HG03175 (cell line): Measurements from ENCODE around the gene CRTAP.
"Not testable (repeated sequence)": the region's sequence is repeated elsewhere in the genome, so short reads cannot be mapped to it uniquely, and the experiment has no call there.

Experiments
- ATAC-seq: cut with Tn5 transposase; IDR thresholded peaks from one replicate; pipeline ENCODE4 v1.9.1; 2021; ENCODE audit warnings: mild to moderate bottlenecking, moderate library complexity; ENCODE audit not compliant: unreplicated experiment

CRTAP gene

GRCh38 chr3:33113772-33114621 lies at the start of gene CRTAP:
Gene CRTAP, plus strand, starts transcription at chr3:33114014. Its CDS starts 64 bp downstream, at chr3:33114078.
- ATAC-seq: peak; percentile 84

GRCh38 chr3:33064929-33065328 lies 48.9 kb upstream of the CRTAP start:
- ATAC-seq: no peak

- ATAC-seq: no peak
Observed at GRCh38 chr3:33067484-33067883, 46.3 kb upstream of the CRTAP start.

GRCh38 chr3:33069862-33070261 lies 44.0 kb upstream of the CRTAP start:
- not testable (repeated sequence) for ATAC-seq

GRCh38 chr3:33071181-33071580 lies 42.6 kb upstream of the CRTAP start:
- ATAC-seq: no peak

- no peak for ATAC-seq
Observed at GRCh38 chr3:33071946-33072345, 41.9 kb upstream of the CRTAP start.

- ATAC-seq: peak; percentile 78
Observed at GRCh38 chr3:33074217-33075067, 39.4 kb upstream of the CRTAP start.

GRCh38 chr3:33075995-33076394 lies 37.8 kb upstream of the CRTAP start:
- no peak for ATAC-seq

GRCh38 chr3:33076952-33077351 lies 36.9 kb upstream of the CRTAP start:
- ATAC-seq: no peak

GRCh38 chr3:33077976-33078375 lies 35.8 kb upstream of the CRTAP start:
- no peak for ATAC-seq

GRCh38 chr3:33079813-33080212 lies 34.0 kb upstream of the CRTAP start:
- ATAC-seq: not testable (repeated sequence)

GRCh38 chr3:33081812-33082211 lies 32.0 kb upstream of the CRTAP start:
- ATAC-seq: no peak

- no peak for ATAC-seq
Observed at GRCh38 chr3:33083958-33084357, 29.9 kb upstream of the CRTAP start.

GRCh38 chr3:33088691-33089090 lies 25.1 kb upstream of the CRTAP start:
- ATAC-seq: no peak

- ATAC-seq: peak; percentile 95
Observed at GRCh38 chr3:33089515-33089914, 24.3 kb upstream of the CRTAP start.

GRCh38 chr3:33091746-33092145 lies 22.1 kb upstream of the CRTAP start:
- no peak for ATAC-seq

- ATAC-seq: no peak
Observed at GRCh38 chr3:33092496-33093254, 21.1 kb upstream of the CRTAP start.

- ATAC-seq: no peak
Observed at GRCh38 chr3:33093847-33094246, 20.0 kb upstream of the CRTAP start.

GRCh38 chr3:33095436-33095835 lies 18.4 kb upstream of the CRTAP start:
- ATAC-seq: no peak

GRCh38 chr3:33096093-33096868 lies 17.5 kb upstream of the CRTAP start:
- peak; percentile 59 for ATAC-seq
